ENCODE results near the gene RBMS3. TPM values are rescaled to one million over a fixed set of nuclear protein-coding genes. Genes with fewer than 3 reads are reported as not detected.

Gene RBMS3
- total RNA-seq, 2 experiments from 2014 or later = 1.0 TPM; not detected in 1

- no peak overlapping the region for H2AFZ ChIP-seq (ENCODE audit: low read length)
- POLR2A ChIA-PET = interaction anchor here (0.8 kb wide), 1 partner anchor 78 kb away, joined by 4 read pairs; no protein-coding TSS in a partner anchor
- no peaks in the 10 kb centered on the region for H3K79me2 ChIP-seq (ENCODE audit: insufficient read depth, low read depth, low read length)
- H3K36me3 ChIP-seq (ENCODE audit: insufficient read depth, low read length) = no peaks in the 10 kb centered on the region
- no peak for DNase-seq (ENCODE audit: low spot score)
- H3K9me2 ChIP-seq (ENCODE audit: insufficient read depth, low read length) = peaks cover 5% of the 10 kb centered on the region
- CTCF ChIA-PET (ENCODE audit: unreplicated experiment) = no interaction called here
- H3K9me3 ChIP-seq (ENCODE audit: low read length) = no peaks in the 10 kb centered on the region
- no TSS peak for BruUV-seq (replicated peaks)
- H3K4me2 ChIP-seq (ENCODE audit: low read length) = no peak overlapping the region
- TF ChIP-seq, protein P1, sequence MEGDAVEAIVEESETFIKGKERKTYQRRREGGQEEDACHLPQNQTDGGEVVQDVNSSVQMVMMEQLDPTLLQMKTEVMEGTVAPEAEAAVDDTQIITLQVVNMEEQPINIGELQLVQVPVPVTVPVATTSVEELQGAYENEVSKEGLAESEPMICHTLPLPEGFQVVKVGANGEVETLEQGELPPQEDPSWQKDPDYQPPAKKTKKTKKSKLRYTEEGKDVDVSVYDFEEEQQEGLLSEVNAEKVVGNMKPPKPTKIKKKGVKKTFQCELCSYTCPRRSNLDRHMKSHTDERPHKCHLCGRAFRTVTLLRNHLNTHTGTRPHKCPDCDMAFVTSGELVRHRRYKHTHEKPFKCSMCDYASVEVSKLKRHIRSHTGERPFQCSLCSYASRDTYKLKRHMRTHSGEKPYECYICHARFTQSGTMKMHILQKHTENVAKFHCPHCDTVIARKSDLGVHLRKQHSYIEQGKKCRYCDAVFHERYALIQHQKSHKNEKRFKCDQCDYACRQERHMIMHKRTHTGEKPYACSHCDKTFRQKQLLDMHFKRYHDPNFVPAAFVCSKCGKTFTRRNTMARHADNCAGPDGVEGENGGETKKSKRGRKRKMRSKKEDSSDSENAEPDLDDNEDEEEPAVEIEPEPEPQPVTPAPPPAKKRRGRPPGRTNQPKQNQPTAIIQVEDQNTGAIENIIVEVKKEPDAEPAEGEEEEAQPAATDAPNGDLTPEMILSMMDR (conservative IDR thresholded peaks at IDR 0.05; ENCODE audit: low read length) = no peak
- TF ChIP-seq EZH2phosphoT487 (IDR thresholded peaks at IDR 0.05; ENCODE audit: borderline replicate concordance, low read depth, low read length) = no peak
- no peak overlapping the region for H3K27ac ChIP-seq (ENCODE audit: low read depth, low read length, poor library complexity, severe bottlenecking)
- no peak overlapping the region for H3K4me3 ChIP-seq (ENCODE audit: low read depth, low read length, poor library complexity, severe bottlenecking)
- H4K20me1 ChIP-seq (ENCODE audit: insufficient read depth, low read length) = no peaks in the 10 kb centered on the region
- no peaks in the 10 kb centered on the region for H3K4me1 ChIP-seq (ENCODE audit: insufficient read depth, low read length, poor library complexity, severe bottlenecking)
- intact Hi-C loops (cut with micrococcal nuclease; ENCODE audit: unreplicated experiment) = no loop called here
These were observed 279.0 kb downstream of the RBMS3 start for GRCh38 chr3:29559741-29560465.

DNA sequence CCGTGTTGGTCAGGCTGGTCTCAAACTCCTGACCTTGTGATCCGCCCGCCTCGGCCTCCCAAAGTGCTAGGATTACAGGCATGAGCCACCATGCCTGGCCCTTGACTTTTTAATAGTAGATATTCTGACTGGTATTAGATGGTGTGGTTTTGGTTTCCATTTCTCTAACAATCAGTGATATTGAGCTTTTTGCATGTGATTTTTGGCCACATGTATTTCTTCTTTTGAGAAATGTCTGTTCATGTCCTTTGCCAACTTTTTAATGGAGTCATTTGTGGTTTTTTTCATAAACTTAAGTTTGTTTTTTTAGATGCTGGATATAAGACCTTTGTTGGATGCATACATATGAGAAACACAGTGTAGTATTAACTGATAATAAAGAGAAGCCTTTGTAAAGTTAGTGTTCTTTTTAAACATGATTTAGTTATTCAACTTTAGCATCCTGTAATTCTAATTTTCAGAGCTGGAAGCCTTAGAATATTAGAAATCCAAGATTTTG is 280.8 kb downstream of the RBMS3 start:
- Histone ChIP-seq H3K4me2 (ENCODE audit: low read length) (no peak overlapping the region), H3K36me3 (ENCODE audit: insufficient read depth, low read length) (no peaks in the 10 kb centered on the region), H2AFZ (ENCODE audit: low read length) (no peak overlapping the region), H4K20me1 (ENCODE audit: insufficient read depth, low read length) (no peaks in the 10 kb centered on the region), H3K4me1 (ENCODE audit: insufficient read depth, low read length, poor library complexity, severe bottlenecking) (no peaks in the 10 kb centered on the region), H3K9me3 (ENCODE audit: low read length) (no peaks in the 10 kb centered on the region), H3K9me2 (ENCODE audit: insufficient read depth, low read length) (peaks cover 5% of the 10 kb centered on the region), H3K4me3 (ENCODE audit: low read depth, low read length, poor library complexity, severe bottlenecking) (no peak overlapping the region), H3K27ac (ENCODE audit: low read depth, low read length, poor library complexity, severe bottlenecking) (no peak overlapping the region), H3K79me2 (ENCODE audit: insufficient read depth, low read depth, low read length) (no peaks in the 10 kb centered on the region)
- CTCF ChIA-PET (ENCODE audit: unreplicated experiment) = no interaction called here
- POLR2A ChIA-PET = no interaction called here
- DNase-seq (ENCODE audit: low spot score) = no peak
- no TSS peak for BruUV-seq (replicated peaks)
- TF ChIP-seq, protein P1 (conservative IDR thresholded peaks at IDR 0.05; ENCODE audit: low read length) = no peak
- no peak for TF ChIP-seq EZH2phosphoT487 (IDR thresholded peaks at IDR 0.05; ENCODE audit: borderline replicate concordance, low read depth, low read length)
- intact Hi-C loops (cut with micrococcal nuclease; ENCODE audit: unreplicated experiment) = no loop called here

DNA sequence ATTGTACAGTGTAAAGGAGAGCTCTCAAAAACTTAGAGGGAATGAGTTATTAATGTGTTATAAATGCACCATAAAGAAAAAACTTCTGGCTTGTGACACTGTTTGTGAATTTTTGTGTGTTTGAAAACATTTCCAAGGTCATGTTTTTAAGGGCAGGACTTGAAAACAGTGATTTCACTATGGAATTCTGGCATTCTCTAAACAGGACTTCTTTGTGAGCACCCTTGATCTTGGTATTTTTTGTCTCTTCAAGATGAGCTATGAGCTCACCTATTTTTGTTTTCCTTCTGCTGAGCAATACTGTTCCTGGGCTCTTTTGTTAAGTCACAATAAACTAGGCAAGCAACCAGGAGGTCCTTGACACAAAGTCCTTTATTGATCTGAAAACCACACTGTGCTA is 284.4 kb downstream of the RBMS3 start:
- TF ChIP-seq EZH2phosphoT487 (IDR thresholded peaks at IDR 0.05; ENCODE audit: borderline replicate concordance, low read depth, low read length) = no peak
- TF ChIP-seq, protein P1 (conservative IDR thresholded peaks at IDR 0.05; ENCODE audit: low read length) = no peak
- ChIA-PET CTCF (ENCODE audit: unreplicated experiment) (no interaction called here), POLR2A (no interaction called here)
- no peak overlapping the region for H3K4me2 ChIP-seq (ENCODE audit: low read length)
- no peaks in the 10 kb centered on the region for H3K9me2 ChIP-seq (ENCODE audit: insufficient read depth, low read length)
- H3K36me3 ChIP-seq (ENCODE audit: insufficient read depth, low read length) = no peaks in the 10 kb centered on the region
- no peaks in the 10 kb centered on the region for H4K20me1 ChIP-seq (ENCODE audit: insufficient read depth, low read length)
- no TSS peak for BruUV-seq (replicated peaks)
- no peak overlapping the region for H3K4me3 ChIP-seq (ENCODE audit: low read depth, low read length, poor library complexity, severe bottlenecking)
- H3K9me3 ChIP-seq (ENCODE audit: low read length) = no peaks in the 10 kb centered on the region
- no peak for DNase-seq (ENCODE audit: low spot score)
- no peaks in the 10 kb centered on the region for H3K4me1 ChIP-seq (ENCODE audit: insufficient read depth, low read length, poor library complexity, severe bottlenecking)
- intact Hi-C loops (cut with micrococcal nuclease; ENCODE audit: unreplicated experiment) = no loop called here
- H3K27ac ChIP-seq (ENCODE audit: low read depth, low read length, poor library complexity, severe bottlenecking) = no peak overlapping the region
- H3K79me2 ChIP-seq (ENCODE audit: insufficient read depth, low read depth, low read length) = no peaks in the 10 kb centered on the region
- no peak overlapping the region for H2AFZ ChIP-seq (ENCODE audit: low read length)

Measured in OCI-LY7 (cell line).